NCI-H524 (cell line): ENCODE results near the gene LRRC18.

Experiments used
- DNase-seq, 2 experiments: peaks; one replicate each; lab custom pipeline; 2025; lab: John Stamatoyannopoulos, UW

Gene LRRC18

DNA sequence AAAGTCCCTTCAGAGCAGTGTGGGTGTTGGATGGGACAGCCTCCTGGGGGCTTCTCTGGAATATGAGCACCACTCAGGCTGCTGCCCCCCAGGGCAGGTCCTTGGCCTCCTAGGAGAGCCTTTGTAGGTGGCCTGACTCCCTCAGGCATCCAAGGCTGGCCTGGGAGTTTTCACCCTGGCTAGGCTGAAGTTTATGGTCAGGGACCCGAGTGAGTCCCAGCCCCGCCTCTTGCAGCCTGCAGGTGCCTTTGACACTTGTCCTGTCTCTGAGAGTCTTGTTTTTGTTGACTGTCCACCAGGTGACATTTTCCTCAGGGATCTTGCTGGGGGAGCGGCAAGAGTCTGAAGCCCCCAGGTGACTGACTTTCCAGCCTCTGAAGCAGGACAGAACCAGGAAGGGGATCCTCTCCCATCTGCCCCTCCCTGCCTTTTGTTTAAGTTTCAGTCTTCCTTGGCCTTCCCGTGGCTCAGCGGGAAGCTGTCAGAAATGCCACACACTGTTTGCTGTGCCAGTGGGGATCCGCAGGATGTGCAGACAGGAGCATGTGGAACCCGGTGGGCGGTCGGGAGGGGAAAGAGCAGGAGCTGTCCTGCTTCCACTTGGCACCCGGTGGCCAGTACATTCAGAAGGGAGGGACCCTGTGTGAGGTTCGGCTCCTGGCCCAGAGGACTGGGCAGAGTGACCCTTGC is 59.5 kb downstream of the LRRC18 start:
- no peak for DNase-seq

DNA sequence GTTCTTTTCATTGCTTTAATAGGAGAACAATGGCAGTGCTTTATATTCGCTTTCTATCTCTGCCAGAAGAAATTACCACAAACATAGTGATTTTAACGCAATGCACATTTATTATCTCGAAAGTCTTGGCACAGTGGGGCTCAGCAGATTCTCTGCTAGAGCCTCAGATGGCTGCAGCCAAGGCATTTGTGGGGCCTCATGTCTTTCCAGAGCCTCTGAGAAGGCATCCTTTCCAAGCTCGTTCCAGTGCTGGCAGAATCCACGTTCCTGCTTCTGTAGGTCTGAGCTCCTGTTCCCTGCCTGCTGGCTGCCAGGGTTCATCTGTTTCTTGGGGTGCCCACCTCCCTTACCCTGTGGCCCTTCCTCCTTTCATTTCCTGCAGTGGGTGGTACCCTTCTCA is 60.2 kb downstream of the LRRC18 start:
- no peak for DNase-seq

DNA sequence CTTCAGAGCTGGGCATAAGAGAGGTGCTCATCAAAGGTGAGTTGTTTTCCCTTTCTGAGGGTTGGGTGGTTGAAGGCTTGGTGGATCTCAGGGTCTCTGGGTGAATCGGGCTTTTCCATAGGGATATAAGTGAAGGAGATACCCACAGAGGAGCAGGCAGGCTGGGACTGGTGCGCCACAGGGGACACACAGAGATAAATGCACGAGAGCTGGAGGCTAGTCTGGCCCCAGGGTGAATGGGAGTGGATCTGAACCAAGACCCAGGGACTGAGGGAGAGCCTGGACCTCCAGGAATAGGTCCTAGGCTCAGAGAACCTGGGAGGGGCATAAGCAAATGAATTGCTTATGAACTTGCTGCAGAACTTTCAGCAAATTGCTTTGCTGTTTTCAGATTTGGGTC is 61.5 kb downstream of the LRRC18 start:
- no peak for DNase-seq

DNA sequence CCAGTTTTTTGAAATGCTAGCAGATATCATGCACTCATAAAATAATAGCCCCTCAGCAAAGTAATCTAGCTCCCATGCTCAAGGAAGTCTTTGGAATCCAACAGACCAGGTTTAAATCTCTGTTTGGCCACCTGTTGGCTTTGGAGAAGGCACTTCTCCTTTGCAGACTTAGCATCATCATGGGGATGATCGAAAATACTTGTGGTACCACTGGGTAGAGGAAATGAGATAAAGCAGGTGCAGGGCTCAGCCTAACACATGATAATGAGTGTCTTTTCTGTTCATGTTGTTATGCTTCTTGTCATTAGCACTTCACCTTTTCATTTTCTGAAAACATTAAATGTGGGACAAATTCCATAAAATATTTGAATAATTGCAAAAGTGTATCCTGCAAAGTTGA is 67.4 kb downstream of the LRRC18 start:
- no peak for DNase-seq
